NCI-H345 treated with DMSO at 0.1 percent for 48 hours (cell line): Measurements from ENCODE around the gene MADCAM1.

Experiments used
- DNase-seq: peaks from one replicate; lab custom pipeline; 2025; ENCODE audit not compliant: unreplicated experiment; lab: John Stamatoyannopoulos, UW

The MADCAM1 gene

DNA sequence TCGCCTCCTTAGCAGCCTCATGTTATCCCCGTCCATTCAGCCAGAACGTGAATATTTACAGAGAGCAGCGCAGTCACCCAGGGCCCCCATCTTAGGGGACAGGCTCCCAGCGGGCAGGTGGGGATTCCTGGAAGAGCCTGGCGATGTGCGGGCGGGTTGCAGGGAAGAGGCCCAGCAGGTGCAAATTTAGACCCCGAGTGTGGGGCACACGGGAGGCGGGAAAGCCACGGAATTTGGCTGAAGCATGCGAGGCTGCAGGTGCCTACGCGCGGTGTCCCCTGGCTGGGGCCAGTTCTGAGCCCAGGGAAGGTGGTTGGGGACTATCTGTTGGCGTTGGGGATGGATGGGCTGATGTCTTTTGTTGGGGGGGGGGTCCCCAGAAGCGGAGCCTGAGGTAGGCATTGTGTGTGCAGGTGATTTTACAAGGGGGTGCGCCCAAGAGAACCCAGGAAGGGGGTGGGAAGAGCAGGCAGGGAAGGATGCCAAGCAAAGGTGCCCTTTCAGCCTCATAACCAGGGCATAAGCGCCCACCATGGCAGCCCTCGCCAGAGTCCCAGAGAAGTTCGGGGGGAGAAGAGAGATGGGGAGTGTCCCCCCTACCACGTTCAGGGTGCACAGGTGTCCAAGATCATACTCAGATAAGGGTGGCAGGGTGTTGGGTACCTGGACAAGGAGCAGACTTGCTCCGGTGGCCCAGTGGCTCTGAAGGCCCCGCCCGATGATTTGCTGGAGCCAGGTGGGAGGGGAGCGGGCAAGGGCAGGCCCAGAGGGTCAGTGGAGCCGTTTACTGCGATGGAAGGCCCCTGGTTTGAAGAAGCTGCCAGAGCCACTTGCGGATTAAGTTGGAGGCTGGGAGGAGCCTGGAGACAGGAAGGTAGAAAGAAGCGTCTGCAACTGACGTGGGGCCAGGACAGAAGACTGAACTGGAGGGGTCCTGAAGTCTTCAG, 12.2 kb downstream of the MADCAM1 start:
- DNase-seq, result no peak

- DNase-seq, result peak; percentile 76
Observed at GRCh38 chr19:510606-511100, 14.4 kb downstream of the MADCAM1 start.

GRCh38 chr19:511101-511851, 15.0 kb downstream of the MADCAM1 start:
- DNase-seq, result peak; percentile 95

DNA sequence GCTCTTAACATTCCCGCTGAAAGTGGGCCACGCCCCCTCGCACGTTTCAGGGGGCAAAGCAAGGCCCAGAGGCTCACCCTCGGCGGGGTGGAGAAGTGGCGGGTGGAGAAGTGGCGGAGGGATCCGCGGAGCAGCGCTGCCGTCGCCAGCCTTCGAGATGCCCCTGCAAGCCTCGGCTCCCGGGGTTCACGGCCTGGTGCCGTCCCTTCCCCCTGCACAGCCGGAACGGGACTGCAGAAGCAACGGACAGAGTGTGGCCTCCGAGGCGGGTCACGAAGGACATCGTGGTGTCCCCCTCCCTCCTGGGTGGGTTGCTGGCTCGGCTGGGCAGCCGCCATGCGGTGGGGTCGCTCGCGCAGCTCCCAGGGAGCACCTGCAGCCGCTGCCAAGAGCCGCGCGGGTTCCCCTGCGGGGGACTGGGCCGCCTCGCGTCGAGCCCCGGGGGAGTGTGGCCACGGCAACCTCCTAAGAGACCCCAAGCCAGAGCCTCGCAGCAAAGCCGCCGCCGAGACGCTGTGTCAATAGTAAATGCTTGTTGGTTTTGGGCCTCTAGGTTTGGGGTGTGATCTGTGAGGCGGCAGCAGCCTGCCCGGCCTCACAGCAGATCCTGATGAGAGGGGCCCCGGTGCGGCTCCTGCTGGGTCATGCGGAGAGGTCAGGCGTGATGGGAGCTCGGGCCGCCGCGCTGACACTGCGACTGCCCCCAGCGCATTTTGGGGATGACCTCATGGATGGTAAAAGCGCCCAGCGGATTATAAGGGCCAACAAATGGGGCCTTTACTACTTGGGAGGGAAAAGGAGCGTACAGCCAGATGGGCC, 16.5 kb downstream of the MADCAM1 start:
- DNase-seq, result peak; percentile 46

GRCh38 chr19:513368-514165, 17.3 kb downstream of the MADCAM1 start:
- no peak for DNase-seq

DNA sequence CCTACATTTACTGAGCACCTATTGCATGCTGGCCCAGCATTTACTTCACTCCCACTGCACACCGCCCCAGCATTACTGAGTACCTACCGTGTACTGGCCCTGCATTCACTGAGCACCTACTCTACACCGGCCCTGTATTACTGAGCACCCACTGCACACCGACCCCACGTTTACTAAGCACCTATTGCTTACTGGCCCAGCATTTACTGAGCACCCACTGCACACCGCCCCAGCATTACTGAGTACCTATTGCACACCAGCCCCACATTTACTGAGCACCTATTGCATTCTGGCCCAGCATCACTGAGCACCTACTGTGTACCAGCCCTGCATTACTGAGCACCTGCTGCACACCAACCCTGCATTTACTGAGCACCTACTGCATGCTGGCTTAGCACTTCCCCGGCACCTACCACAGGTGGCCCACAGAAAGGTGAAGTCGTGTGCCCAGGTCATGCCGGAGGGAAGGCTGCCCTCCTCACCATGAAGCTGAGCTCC, 17.9 kb downstream of the MADCAM1 start:
- DNase-seq, result no peak

DNA sequence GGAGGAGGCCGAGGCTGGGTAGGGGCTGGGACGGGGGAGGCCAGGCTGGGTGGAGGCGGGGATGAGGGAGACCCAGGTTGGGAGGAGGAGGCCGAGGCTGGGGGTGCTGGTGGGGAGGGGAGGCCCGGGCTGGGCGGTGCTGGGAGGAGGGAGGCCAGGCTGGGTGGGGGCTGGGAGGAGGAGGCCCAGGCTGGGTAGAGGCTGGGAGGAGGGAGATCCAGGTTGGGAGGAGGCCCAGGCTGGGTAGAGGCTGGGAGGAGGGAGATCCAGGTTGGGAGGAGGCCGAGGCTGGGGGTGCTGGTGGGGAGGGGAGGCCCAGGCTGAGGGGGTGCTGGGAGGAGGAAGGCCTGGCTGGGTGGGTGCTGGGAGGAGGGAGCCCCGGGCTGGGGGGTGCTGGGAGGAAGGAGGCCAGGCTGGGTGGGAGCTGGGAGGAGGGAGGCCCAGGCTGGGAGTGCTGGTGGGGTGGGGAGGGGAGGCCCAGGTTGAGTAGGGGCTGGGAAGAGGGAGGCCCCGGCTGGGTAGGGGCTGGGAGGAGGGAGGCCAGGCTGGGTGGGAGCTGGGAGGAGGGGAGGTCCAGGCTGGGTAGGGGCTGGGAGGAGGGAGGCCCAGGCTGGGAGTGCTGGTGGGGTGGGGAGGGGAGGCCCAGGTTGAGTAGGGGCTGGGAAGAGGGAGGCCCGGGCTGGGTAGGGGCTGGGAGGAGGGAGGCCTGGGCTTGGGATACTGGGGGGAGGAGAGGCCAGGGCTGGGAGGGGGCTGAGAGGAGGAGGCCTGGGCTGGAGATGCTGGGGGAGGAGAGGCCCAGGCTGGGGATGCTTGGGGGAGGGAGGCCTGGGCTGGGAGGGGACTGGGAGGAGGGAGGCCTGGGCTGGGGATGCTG, 21.7 kb downstream of the MADCAM1 start:
- no peak for DNase-seq

DNA sequence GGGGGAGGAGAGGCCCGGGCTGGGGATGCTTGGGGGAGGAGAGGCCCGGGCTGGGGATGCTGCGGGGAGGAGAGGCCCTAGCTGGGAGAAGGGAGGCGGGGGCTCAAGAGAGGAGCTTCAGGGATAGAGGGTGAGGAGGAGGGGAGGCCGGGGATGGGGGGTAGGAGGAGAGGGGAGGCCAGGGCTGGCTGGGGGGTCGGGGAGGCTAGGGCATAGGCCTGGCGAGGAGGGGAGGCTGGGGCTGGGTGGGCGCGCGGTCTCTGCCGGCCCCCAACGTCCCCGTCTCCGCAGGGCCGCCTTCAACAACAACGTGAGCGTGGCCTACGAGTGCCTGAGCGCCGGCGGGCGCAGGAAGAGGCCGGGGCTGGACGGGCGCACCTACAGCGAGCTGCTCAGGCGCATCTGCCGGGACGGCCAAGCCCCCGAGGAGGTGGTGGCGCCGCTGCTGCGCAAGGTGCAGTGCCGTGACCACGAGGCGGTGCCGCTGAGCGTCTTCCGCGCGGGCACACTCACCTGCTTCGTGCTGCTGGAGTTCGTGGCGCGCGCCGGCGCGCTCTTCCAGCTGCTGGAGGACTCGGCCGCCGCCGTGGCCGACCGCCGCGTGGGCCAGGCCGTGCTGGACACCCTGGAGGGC, 22.4 kb downstream of the MADCAM1 start:
- DNase-seq, result no peak

DNA sequence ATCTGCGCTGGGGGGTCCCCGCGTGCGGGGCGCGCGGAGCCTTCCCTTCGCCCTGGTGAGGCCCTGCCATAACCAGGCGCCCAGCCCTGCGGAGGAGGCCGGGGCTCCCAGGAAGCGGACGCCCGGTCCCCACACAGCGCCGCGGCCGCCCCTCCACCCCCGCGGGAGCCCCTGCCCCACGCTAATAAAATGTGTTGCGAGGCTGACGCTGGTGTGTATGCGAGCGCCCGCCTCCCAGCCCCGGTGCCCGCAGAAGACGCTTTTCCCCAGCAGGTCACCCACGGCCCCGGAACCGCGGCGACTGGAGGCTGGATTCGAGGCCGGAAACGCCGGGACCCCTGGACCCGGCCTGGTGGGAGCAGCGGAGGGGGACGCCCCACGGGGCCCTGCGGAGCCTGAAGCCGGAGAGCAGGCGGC, 23.2 kb downstream of the MADCAM1 start:
- no peak for DNase-seq

GRCh38 chr19:522726-523125, 26.4 kb downstream of the MADCAM1 start:
- DNase-seq, result no peak

DNA sequence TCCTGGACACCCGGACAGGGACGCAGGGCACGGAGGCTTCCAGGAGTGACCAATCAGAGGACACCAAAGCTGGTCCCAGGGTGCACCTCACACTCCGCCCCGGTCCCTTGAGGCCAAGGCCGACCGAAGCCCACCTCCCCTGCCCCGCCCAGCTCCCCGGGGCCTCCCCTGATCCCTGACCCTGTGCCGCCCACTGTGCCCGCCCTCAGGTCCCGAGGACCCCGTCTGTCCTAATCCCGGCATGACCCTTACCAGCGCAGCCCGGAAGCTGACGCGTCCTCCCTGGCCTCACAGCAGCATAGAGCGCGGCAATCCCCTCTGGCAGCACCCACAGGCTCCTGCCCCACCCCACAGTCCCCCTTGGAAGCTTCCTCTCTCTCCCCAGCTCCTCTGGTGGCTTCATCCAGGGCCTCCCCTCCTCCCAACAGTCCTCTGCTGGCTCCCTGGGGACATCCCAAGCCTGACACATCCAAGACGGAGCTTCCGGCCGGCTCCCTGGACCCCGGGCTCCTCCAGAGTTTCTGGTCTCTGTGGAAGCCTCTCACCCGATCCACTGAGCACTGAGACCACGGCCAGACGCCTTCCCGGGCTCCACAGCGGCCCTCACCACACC, 27.9 kb downstream of the MADCAM1 start:
- DNase-seq, result peak; percentile 43

GRCh38 chr19:525029-525428, 28.7 kb downstream of the MADCAM1 start:
- no peak for DNase-seq

DNA sequence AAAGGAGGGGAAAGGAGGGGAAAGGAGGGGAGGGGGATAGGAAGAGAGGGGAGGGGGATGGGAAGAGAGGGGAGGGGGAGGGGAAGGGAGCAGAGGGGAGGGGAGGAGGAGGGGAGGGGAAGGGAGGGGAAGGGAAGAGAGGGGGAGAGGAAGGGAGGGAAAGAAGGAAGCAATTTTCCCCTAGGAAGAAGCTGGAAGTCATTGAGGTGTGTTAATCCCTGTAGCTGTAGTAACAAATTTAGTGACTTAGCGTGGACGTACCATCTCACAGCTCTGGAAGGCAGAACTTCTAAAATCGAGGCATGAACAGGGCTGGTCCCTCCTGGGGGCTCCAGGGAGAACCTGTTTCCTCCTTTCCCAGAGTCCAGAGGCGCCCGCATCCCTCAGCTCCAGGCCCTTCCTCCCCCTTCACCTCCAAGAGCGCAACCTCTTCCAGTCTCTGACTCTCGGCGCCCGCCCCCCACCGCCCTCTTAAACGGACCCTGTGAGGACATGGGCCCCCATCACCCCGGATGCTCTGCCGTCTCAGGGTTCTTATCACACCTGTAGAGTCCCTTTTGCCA, 29.7 kb downstream of the MADCAM1 start:
- DNase-seq, result no peak

- no peak for DNase-seq
Observed at GRCh38 chr19:530134-531008, 34.1 kb downstream of the MADCAM1 start.

DNA sequence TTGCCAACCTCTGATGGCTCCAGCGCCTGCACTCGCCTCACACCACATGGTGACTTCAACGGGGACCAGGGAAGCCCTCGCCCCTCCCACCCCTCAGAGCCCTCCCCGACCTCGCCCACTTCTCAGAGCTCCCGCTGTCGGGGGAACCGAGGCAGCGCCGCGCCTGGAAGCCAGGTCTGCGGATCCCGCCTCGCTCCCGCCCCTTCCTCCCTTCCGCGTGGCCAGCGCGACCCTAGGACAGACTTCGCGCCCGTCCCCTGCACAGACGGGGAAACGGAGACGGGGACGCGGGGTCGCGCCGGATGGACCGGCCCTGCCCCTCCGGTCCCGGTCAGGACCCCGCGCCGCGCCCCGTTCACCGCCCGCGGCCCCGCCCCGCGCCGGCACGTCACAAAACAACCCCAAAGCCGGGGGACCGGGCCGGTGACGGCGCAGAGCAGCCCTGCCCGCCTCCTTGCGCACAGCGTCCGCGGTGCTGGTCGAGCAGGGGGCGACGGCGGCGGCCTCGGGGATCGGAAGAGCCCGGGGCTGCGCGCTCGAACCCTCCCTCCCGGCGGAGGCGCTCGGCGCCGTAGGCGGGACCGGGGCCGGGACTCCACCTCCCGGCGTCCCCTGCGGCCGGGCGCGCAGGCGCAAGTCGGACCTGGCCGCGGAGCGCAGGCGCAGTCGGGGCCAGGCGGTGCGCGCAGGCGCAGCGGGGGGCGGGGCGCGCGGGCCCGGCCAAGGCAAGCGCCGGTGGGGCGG, 34.9 kb downstream of the MADCAM1 start:
- DNase-seq, result peak; percentile 69
